ENCODE data around the gene SFT2D3. TPM values are rescaled to one million over a fixed set of nuclear protein-coding genes. Genes with fewer than 3 reads are reported as not detected.

The SFT2D3 gene
- total and polyA plus RNA-seq, 9 of the 15 experiments (the other 6 are each of a cell fraction or from before 2014, with no cell fraction given), result 7.5 to 9.9 (median 8.9) TPM; not detected in 2

- no peak for TF ChIP-seq CREB3L1 (IDR thresholded peaks at IDR 0.05; ENCODE audit: borderline replicate concordance, low read depth)
- peak; percentile 10; the same call in 1 of the 3 replicates for ATAC-seq
- peaks cover 3% of the 10 kb centered on the region for H3K9me1 ChIP-seq (ENCODE audit: control insufficient read depth, insufficient read depth, low read length)
- no peak overlapping the region for H3K4me2 ChIP-seq (ENCODE audit: insufficient read depth, low read length)
- peaks cover 64 to 79% of the 10 kb centered on the region in 2 experiments for H3K27me3 ChIP-seq (ENCODE audit: control insufficient read depth in 2 of 2, insufficient read depth in 2 of 2, low read length in 2 of 2)
- in situ Hi-C loops (cut with MboI) (no loop called here), intact Hi-C loops (cut with micrococcal nuclease) (no loop called here)
- no peak overlapping the region for H3K27ac ChIP-seq (ENCODE audit: extremely low read depth, low read depth, low read length)
- H4K20me1 ChIP-seq (replicated peaks; ENCODE audit: control insufficient read depth, insufficient read depth, low read length), result peaks cover 12% of the 10 kb centered on the region; the same call in 1 of the 2 replicates
- ChIA-PET CTCF (ENCODE audit: low intra/inter-chr PET ratio) (no interaction called here), POLR2A (interaction anchor here (0.5 to 0.6 kb wide), 2 partner anchors 13 to 133 kb away, joined by 3 read pairs; no protein-coding TSS in a partner anchor)
- no peak overlapping the region for H3K4me3 ChIP-seq
- H3K36me3 ChIP-seq (ENCODE audit: control insufficient read depth, insufficient read depth, low read length), result no peaks in the 10 kb centered on the region
- BruUV-seq (replicated peaks), result no TSS peak
- no peaks in the 10 kb centered on the region for H3K79me2 ChIP-seq (ENCODE audit: control insufficient read depth, insufficient read depth, low read length)
- H3K9ac ChIP-seq (ENCODE audit: insufficient read depth in 1 of 2, low read depth in 2 of 2, low read length in 2 of 2), result peak overlapping the region in 1 of 2 experiments; percentile 9; a peak in 1 of 4 replicates
- DNase-seq (ENCODE audit: extremely low read depth in 1 of 4, low spot score in 3 of 4), result peak in 2 of 4 experiments; percentile 54 to 55
- no peaks in the 10 kb centered on the region for H3K9me3 ChIP-seq (replicated peaks; ENCODE audit: control insufficient read depth, insufficient read depth, low read depth, low read length)
- no peak overlapping the region for H2AFZ ChIP-seq (ENCODE audit: low read depth, low read length)
- WGBS (ENCODE audit: insufficient coverage, low coverage, missing lambda C conversion rate), result 8% methylated on average over 53 of the region's 72 CpGs
- FAIRE-seq, result no peak
- peaks cover 0 to 17% of the 10 kb centered on the region in 2 experiments; a peak in 2 of 5 replicates for H3K4me1 ChIP-seq (replicated peaks in 1 of 2; ENCODE audit: control insufficient read depth in 2 of 2, insufficient read depth in 2 of 2, low read length in 2 of 2)
These were observed 26.8 kb upstream of the SFT2D3 start for GRCh38 chr2:127674241-127675209.

All from K562 (cell line).